ENCODE results near the gene GOLGA6L10. TPM values are rescaled to one million over a fixed set of nuclear protein-coding genes. Genes with fewer than 3 reads are reported as not detected.
"Not testable (repeated sequence)": the region's sequence is repeated elsewhere in the genome, so short reads cannot be mapped to it uniquely, and the experiment has no call there.

GOLGA6L10 gene
- total RNA-seq, 1 experiment from 2014 or later = 1.2 TPM

DNA sequence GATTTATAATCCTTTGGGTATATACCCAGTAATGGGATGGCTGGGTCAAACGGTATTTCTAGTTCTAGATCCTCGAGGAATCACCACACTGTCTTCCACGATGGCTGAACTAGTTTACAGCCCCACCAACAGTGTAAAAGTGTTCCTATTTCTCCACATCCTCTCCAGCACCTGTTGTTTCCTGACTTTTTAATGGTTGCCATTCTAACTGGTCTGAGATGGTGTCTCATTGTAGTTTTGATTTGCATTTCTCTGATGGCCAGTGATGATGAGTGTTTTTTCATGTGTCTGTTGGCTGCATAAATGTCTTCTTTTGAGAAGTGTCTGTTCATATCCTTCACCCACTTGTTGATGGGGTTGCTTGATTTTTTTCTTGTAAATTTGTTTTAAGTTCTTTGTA lies 40.9 kb upstream of the GOLGA6L10 start:
- H4K20me1 ChIP-seq (ENCODE audit: insufficient read depth); RAD21 ChIA-PET (ENCODE audit: low non-redundant PET in 1 of 2, low total read pairs in 2 of 2, uncharacterized antibody in 2 of 2, unreplicated experiment in 2 of 2); H3K36me3 ChIP-seq (ENCODE audit: control insufficient read depth in 1 of 2, insufficient read depth in 2 of 2, low read length in 2 of 2); BruUV-seq (replicated peaks); H3K9me3 ChIP-seq (ENCODE audit: control insufficient read depth in 1 of 2, insufficient read depth in 1 of 2, low read depth in 1 of 2, low read length in 2 of 2); H3K79me2 ChIP-seq (ENCODE audit: insufficient read depth, low read length); H3K4me1 ChIP-seq (ENCODE audit: control insufficient read depth in 1 of 2, insufficient read depth in 2 of 2, low read length in 2 of 2); POLR2A ChIA-PET; DNase-seq (ENCODE audit: low read depth, low spot score); H3K27me3 ChIP-seq (ENCODE audit: insufficient read depth, low read length); H3K9ac ChIP-seq (ENCODE audit: low read length); H2AFZ ChIP-seq (ENCODE audit: low read depth, low read length, poor library complexity, severe bottlenecking); H3K27ac ChIP-seq (ENCODE audit: low read depth, low read length); ATAC-seq; H3K4me3 ChIP-seq (replicated peaks in 1 of 2; ENCODE audit: low read depth in 1 of 2, low read length in 2 of 2); intact Hi-C loops (cut with micrococcal nuclease); CTCF ChIA-PET; H3K4me2 ChIP-seq (ENCODE audit: low read length); H3K9me2 ChIP-seq (ENCODE audit: insufficient read depth): not testable (repeated sequence)

DNA sequence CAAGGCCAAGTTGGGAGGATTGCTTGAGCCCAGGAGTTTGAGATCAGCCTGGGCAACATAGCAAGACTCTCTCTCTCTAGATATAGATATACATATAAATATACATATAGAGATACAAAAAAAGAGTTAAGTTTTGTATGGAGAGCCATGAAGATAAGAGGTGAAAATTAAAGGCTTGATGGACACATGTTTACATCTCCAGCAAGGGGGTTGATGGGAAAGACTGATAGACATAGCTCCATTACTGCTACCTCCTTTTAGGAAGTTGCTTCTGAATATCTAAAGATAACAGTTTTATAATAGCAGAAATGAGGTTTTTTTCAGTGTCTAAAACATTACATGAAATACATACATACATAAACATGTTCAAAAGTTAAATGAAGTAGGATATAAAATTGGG lies 37.9 kb upstream of the GOLGA6L10 start:
- H3K4me1 ChIP-seq (ENCODE audit: control insufficient read depth in 1 of 2, insufficient read depth in 2 of 2, low read length in 2 of 2); H2AFZ ChIP-seq (ENCODE audit: low read depth, low read length, poor library complexity, severe bottlenecking); H4K20me1 ChIP-seq (ENCODE audit: insufficient read depth); BruUV-seq (replicated peaks); H3K27ac ChIP-seq (ENCODE audit: low read depth, low read length); H3K9me3 ChIP-seq (ENCODE audit: control insufficient read depth in 1 of 2, insufficient read depth in 1 of 2, low read depth in 1 of 2, low read length in 2 of 2); ATAC-seq; RAD21 ChIA-PET (ENCODE audit: low non-redundant PET in 1 of 2, low total read pairs in 2 of 2, uncharacterized antibody in 2 of 2, unreplicated experiment in 2 of 2); H3K36me3 ChIP-seq (ENCODE audit: control insufficient read depth in 1 of 2, insufficient read depth in 2 of 2, low read length in 2 of 2); H3K9me2 ChIP-seq (ENCODE audit: insufficient read depth); H3K27me3 ChIP-seq (ENCODE audit: insufficient read depth, low read length); H3K4me2 ChIP-seq (ENCODE audit: low read length); DNase-seq (ENCODE audit: low read depth, low spot score); H3K79me2 ChIP-seq (ENCODE audit: insufficient read depth, low read length); POLR2A ChIA-PET; H3K4me3 ChIP-seq (replicated peaks in 1 of 2; ENCODE audit: low read depth in 1 of 2, low read length in 2 of 2); H3K9ac ChIP-seq (ENCODE audit: low read length); intact Hi-C loops (cut with micrococcal nuclease); CTCF ChIA-PET: not testable (repeated sequence)

DNA sequence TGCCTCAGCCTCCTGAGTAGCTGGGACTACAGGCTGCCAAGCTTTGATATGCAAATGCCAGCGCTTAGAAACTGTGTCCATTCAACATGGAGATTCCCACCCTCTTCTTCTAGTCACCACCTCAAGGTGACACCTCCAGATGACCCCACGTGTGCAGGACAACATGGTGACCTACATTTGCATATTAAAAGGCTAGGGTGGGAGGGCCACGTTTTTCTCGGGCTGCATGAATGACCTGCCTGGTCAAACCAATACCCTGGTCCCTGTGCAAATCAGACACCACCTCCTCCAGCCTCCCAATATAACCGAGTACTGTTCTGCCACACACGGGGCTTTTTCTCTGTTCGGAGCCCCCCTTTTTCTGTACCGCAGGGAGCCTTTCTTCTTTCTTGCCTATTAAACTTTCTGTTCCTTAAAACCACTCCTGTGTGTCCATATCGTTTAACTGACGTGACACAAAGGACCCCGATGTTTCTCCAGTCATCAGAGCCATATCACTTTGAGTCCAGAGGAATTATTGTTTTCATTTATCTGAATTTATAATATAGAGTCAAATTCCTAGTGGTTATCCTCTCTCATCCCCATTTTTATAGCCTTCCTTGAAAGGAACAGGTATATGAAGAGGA lies 32.2 kb upstream of the GOLGA6L10 start:
- H3K79me2 ChIP-seq (ENCODE audit: insufficient read depth, low read length); DNase-seq (ENCODE audit: low read depth, low spot score); H3K27me3 ChIP-seq (ENCODE audit: insufficient read depth, low read length); H3K9me3 ChIP-seq (ENCODE audit: control insufficient read depth in 1 of 2, insufficient read depth in 1 of 2, low read depth in 1 of 2, low read length in 2 of 2); ATAC-seq; H3K27ac ChIP-seq (ENCODE audit: low read depth, low read length); H3K9me2 ChIP-seq (ENCODE audit: insufficient read depth); H3K36me3 ChIP-seq (ENCODE audit: control insufficient read depth in 1 of 2, insufficient read depth in 2 of 2, low read length in 2 of 2); H4K20me1 ChIP-seq (ENCODE audit: insufficient read depth); H2AFZ ChIP-seq (ENCODE audit: low read depth, low read length, poor library complexity, severe bottlenecking); BruUV-seq (replicated peaks); POLR2A ChIA-PET; H3K4me3 ChIP-seq (replicated peaks in 1 of 2; ENCODE audit: low read depth in 1 of 2, low read length in 2 of 2); H3K4me2 ChIP-seq (ENCODE audit: low read length); CTCF ChIA-PET; H3K9ac ChIP-seq (ENCODE audit: low read length); intact Hi-C loops (cut with micrococcal nuclease); H3K4me1 ChIP-seq (ENCODE audit: control insufficient read depth in 1 of 2, insufficient read depth in 2 of 2, low read length in 2 of 2); RAD21 ChIA-PET (ENCODE audit: low non-redundant PET in 1 of 2, low total read pairs in 2 of 2, uncharacterized antibody in 2 of 2, unreplicated experiment in 2 of 2): not testable (repeated sequence)

All from HCT116 (cell line).